Loucy (cell line): ENCODE measurements around the gene RAPGEF5.

Experiments
- H2AFZ ChIP-seq: fragments of 200-600 bp; sonication (generic); 2 replicates; pipeline ENCODE4 v1.6.0; 2016; ENCODE audit warnings: antibody characterized with exemption, mild to moderate bottlenecking, low read length, moderate library complexity
- H3F3A ChIP-seq: fragments of 200-600 bp; 2 replicates; pipeline ENCODE4 v1.6.0; 2016; ENCODE audit warnings: antibody characterized with exemption, low read depth, mild to moderate bottlenecking
- H3K27me3 ChIP-seq: fragments of 200-600 bp; sonication (generic); 2 replicates; pipeline ENCODE4 v1.6.1; 2014; ENCODE audit warnings: low read length, mild to moderate bottlenecking; ENCODE audit not compliant: insufficient read depth, poor library complexity, severe bottlenecking
- H3K36me3 ChIP-seq: fragments of 200-600 bp; sonication (generic); 2 replicates; pipeline ENCODE4 v1.6.1; 2016; ENCODE audit warnings: low read length; ENCODE audit not compliant: insufficient read depth
- H3K4me1 ChIP-seq: fragments of 200-600 bp; sonication (generic); 2 replicates; pipeline ENCODE4 v1.5.1; 2014; ENCODE audit warnings: low read length, mild to moderate bottlenecking; ENCODE audit not compliant: insufficient read depth, poor library complexity, severe bottlenecking
- H3K4me2 ChIP-seq: fragments of 200-600 bp; sonication (generic); 2 replicates; pipeline ENCODE4 v1.6.0; 2014; ENCODE audit warnings: antibody characterized with exemption, low read length, low read depth, mild to moderate bottlenecking; ENCODE audit not compliant: poor library complexity, severe bottlenecking
- H3K4me3 ChIP-seq: fragments of 200-600 bp; sonication (generic); 2 replicates; pipeline ENCODE4 v1.5.1; 2014; ENCODE audit warnings: low read length, mild to moderate bottlenecking, mixed read lengths; ENCODE audit not compliant: poor library complexity, severe bottlenecking
- H3K79me2 ChIP-seq: fragments of 200-600 bp; sonication (generic); 2 replicates; pipeline ENCODE4 v1.6.1; 2014; ENCODE audit warnings: low read length; ENCODE audit not compliant: insufficient read depth
- H3K9ac ChIP-seq: fragments of 200-600 bp; sonication (generic); 2 replicates; pipeline ENCODE4 v1.6.0; 2014; ENCODE audit warnings: mild to moderate bottlenecking, low read depth, low read length, moderate library complexity; ENCODE audit not compliant: poor library complexity, severe bottlenecking
- H3K9me2 ChIP-seq: fragments of 200-600 bp; sonication (generic); replicated peaks from 2 replicates; pipeline ENCODE4 v1.6.1; 2016; ENCODE audit warnings: low read depth, low read length, mixed read lengths
- H3K9me3 ChIP-seq: fragments of 200-600 bp; sonication (generic); 2 replicates; pipeline ENCODE4 v1.6.1; 2014; ENCODE audit warnings: mild to moderate bottlenecking, antibody characterized with exemption, low read length, low read depth; ENCODE audit not compliant: insufficient read depth
- H4K20me1 ChIP-seq: fragments of 200-600 bp; sonication (generic); 2 replicates; pipeline ENCODE4 v1.6.0; 2014; ENCODE audit warnings: antibody characterized with exemption, low read length, mild to moderate bottlenecking; ENCODE audit not compliant: insufficient read depth, poor library complexity, severe bottlenecking
- CTCF ChIP-seq: fragments of 200-600 bp; sonication (generic); conservative IDR thresholded peaks from 2 replicates; pipeline ENCODE4 v1.5.1; 2014; ENCODE audit warnings: mild to moderate bottlenecking, antibody characterized with exemption, low read length
- EZH2phosphoT487 ChIP-seq: fragments of 200-600 bp; IDR thresholded peaks from 2 replicates; pipeline ENCODE4 v1.6.1; 2018; ENCODE audit warnings: antibody characterized with exemption, mild to moderate bottlenecking, moderate library complexity, borderline replicate concordance

Gene RAPGEF5

GRCh38 chr7:22255834-22256233 lies 101.1 kb downstream of the RAPGEF5 start:
- no peaks in the 10 kb centered on the region for H3K27me3 ChIP-seq
- no peaks in the 10 kb centered on the region; the same call in 1 of the 2 replicates for H3K36me3 ChIP-seq
- no peak for TF ChIP-seq CTCF
- no peak for TF ChIP-seq EZH2phosphoT487
- H3K4me2 ChIP-seq: no peak overlapping the region
- H3K9me3 ChIP-seq: no peaks in the 10 kb centered on the region
- no peaks in the 10 kb centered on the region for H3K9me2 ChIP-seq
- H4K20me1 ChIP-seq: no peaks in the 10 kb centered on the region
- H3F3A ChIP-seq: no peaks in the 10 kb centered on the region
- H2AFZ ChIP-seq: no peak overlapping the region
- no peaks in the 10 kb centered on the region for H3K4me1 ChIP-seq
- H3K9ac ChIP-seq: no peak overlapping the region
- H3K79me2 ChIP-seq: no peaks in the 10 kb centered on the region
- H3K4me3 ChIP-seq: no peak overlapping the region

GRCh38 chr7:22255342-22255741 lies 101.6 kb downstream of the RAPGEF5 start:
- Histone ChIP-seq H3F3A (no peaks in the 10 kb centered on the region), H3K4me1 (no peaks in the 10 kb centered on the region), H3K79me2 (no peaks in the 10 kb centered on the region), H3K9me2 (no peaks in the 10 kb centered on the region), H3K9ac (no peak overlapping the region), H4K20me1 (no peaks in the 10 kb centered on the region), H3K4me2 (no peak overlapping the region), H3K4me3 (no peak overlapping the region), H3K36me3 (no peaks in the 10 kb centered on the region; the same call in 1 of the 2 replicates), H3K27me3 (no peaks in the 10 kb centered on the region), H3K9me3 (no peaks in the 10 kb centered on the region), H2AFZ (no peak overlapping the region)
- TF ChIP-seq EZH2phosphoT487 (no peak), CTCF (no peak)

GRCh38 chr7:22252936-22253536 lies 103.9 kb downstream of the RAPGEF5 start:
- Histone ChIP-seq H3F3A (no peaks in the 10 kb centered on the region), H3K36me3 (no peaks in the 10 kb centered on the region), H3K9me2 (no peaks in the 10 kb centered on the region), H3K27me3 (no peaks in the 10 kb centered on the region), H3K4me2 (no peak overlapping the region), H3K4me3 (no peak overlapping the region), H3K4me1 (no peaks in the 10 kb centered on the region), H3K79me2 (no peaks in the 10 kb centered on the region), H3K9me3 (no peaks in the 10 kb centered on the region), H4K20me1 (no peaks in the 10 kb centered on the region), H3K9ac (no peak overlapping the region), H2AFZ (no peak overlapping the region)
- TF ChIP-seq EZH2phosphoT487 (no peak), CTCF (no peak)
